K562 (cell line): ENCODE measurements around the gene PCK2. TPM values are rescaled to one million over a fixed set of nuclear protein-coding genes. Genes with fewer than 3 reads are reported as not detected.

Experiments used
- ATAC-seq: fragments of 200-7000 bp; cut with Tn5 transposase; 3 replicates; pipeline ENCODE4 v1.9.1; 2020; ENCODE audit warnings: moderate library complexity
- BruUV-seq: library from RNA; stranded (reverse); fragments of 400-500 nt; replicated peaks from 2 replicates; lab custom pipeline; 2021; lab: Mats Ljungman, UMichigan
- CTCF ChIA-PET: fragments of 300-600 bp; formaldehyde crosslinking; extraction: SDS; loops from one replicate; lab custom pipeline; 2021; ENCODE audit warnings: low intra/inter-chr PET ratio; lab: Yijun Ruan, JAX
- POLR2A ChIA-PET: fragments of 300-600, 350-650 bp; sonication (Branson Sonifier 250); formaldehyde crosslinking; extraction: SDS; loops from one replicate; lab custom pipeline; 2021; ENCODE audit warnings: antibody characterized with exemption, inconsistent platforms; lab: Yijun Ruan, JAX
- DNase-seq, 4 experiments: peaks; one replicate each; pipeline versions ENCODE4 v3.0.0 to v3.0.0-alpha.2; 2011 to 2018; ENCODE audit warnings: low spot score in 3 of 4, mixed read lengths in 3 of 4; ENCODE audit errors: extremely low read depth in 1 of 4
- FAIRE-seq: peaks from 2 replicates; lab custom pipeline; 2011; peaks lifted over from hg19 to GRCh38; lab: Jason Lieb, UNC
- H2AFZ ChIP-seq: 2 replicates; pipeline ENCODE4 v1.6.0; 2011; ENCODE audit warnings: low read depth, low read length, control low read depth, inconsistent platforms
- H3K27ac ChIP-seq: fragments of 200-600 bp; 3 replicates; pipeline ENCODE4 v1.8.0; 2011; ENCODE audit warnings: low read depth, mild to moderate bottlenecking, control low read depth, inconsistent platforms, low read length, moderate library complexity, mixed read lengths; ENCODE audit errors: extremely low read depth
- H3K27me3 ChIP-seq, 2 experiments: fragments of 300-600 bp in 1 of 2; 2 replicates in 1 of 2; 3 replicates in 1 of 2; pipeline versions ENCODE4 v1.6.0 to v1.8.0; 2011; ENCODE audit warnings: inconsistent platforms in 2 of 2, low read length in 2 of 2, mild to moderate bottlenecking in 1 of 2, mixed read lengths in 1 of 2, moderate library complexity in 1 of 2; ENCODE audit not compliant: control insufficient read depth in 2 of 2, insufficient read depth in 2 of 2
- H3K36me3 ChIP-seq: fragments of 300-600 bp; 3 replicates; pipeline ENCODE4 v1.8.0; 2011; ENCODE audit warnings: mild to moderate bottlenecking, low read length, inconsistent platforms; ENCODE audit not compliant: control insufficient read depth, insufficient read depth
- H3K4me1 ChIP-seq, 2 experiments: fragments of 200-600 bp in 1 of 2; replicated peaks in 1 of 2; 2 replicates in 1 of 2; 3 replicates in 1 of 2; pipeline versions ENCODE4 v1.5.1 to v1.8.0; 2011; ENCODE audit warnings: inconsistent platforms in 2 of 2, low read length in 2 of 2, mild to moderate bottlenecking in 1 of 2, mixed read lengths in 1 of 2, moderate library complexity in 1 of 2; ENCODE audit not compliant: control insufficient read depth in 2 of 2, insufficient read depth in 2 of 2
- H3K4me2 ChIP-seq: 2 replicates; pipeline ENCODE4 v1.6.1; 2011; ENCODE audit warnings: low read length, control low read depth, inconsistent platforms, mixed read lengths; ENCODE audit not compliant: insufficient read depth
- H3K4me3 ChIP-seq: fragments of 200-600 bp; sonication (generic), shearing (Covaris generic); 2 replicates; pipeline ENCODE4 v1.5.1; 2016; ENCODE audit warnings: control low read depth, inconsistent platforms
- H3K79me2 ChIP-seq: fragments of 200-600 bp; 3 replicates; pipeline ENCODE4 v1.8.0; 2011; ENCODE audit warnings: low read length, inconsistent platforms; ENCODE audit not compliant: control insufficient read depth, insufficient read depth
- H3K9ac ChIP-seq, 2 experiments: 2 replicates each; pipeline versions ENCODE4 v1.6.0 to v1.6.1; 2011; ENCODE audit warnings: low read depth in 2 of 2, low read length in 2 of 2, control low read depth in 1 of 2, inconsistent platforms in 1 of 2, mild to moderate bottlenecking in 1 of 2, mixed read lengths in 1 of 2; ENCODE audit not compliant: insufficient read depth in 1 of 2
- H3K9me1 ChIP-seq: one replicate; pipeline ENCODE4 v1.6.0; 2011; ENCODE audit warnings: inconsistent platforms, mild to moderate bottlenecking, low read length, moderate library complexity; ENCODE audit not compliant: control insufficient read depth, insufficient read depth
- H3K9me3 ChIP-seq: replicated peaks from 2 replicates; pipeline ENCODE4 v1.5.1; 2011; ENCODE audit warnings: low read depth, low read length, inconsistent platforms; ENCODE audit not compliant: control insufficient read depth, insufficient read depth
- H4K20me1 ChIP-seq: replicated peaks from 2 replicates; pipeline ENCODE4 v1.6.1; 2011; ENCODE audit warnings: low read length, inconsistent platforms, mixed read lengths; ENCODE audit not compliant: control insufficient read depth, insufficient read depth
- ATF3 ChIP-seq, 2 experiments: fragments of 450-650 bp in 1 of 2; sonication (generic) in 1 of 2; formaldehyde crosslinking in 1 of 2; IDR thresholded peaks in 1 of 2; conservative IDR thresholded peaks in 1 of 2; 2 replicates each; pipeline versions ENCODE4 v1.6.1 to v1.8.1; 2016 to 2023; ENCODE audit warnings: mild to moderate bottlenecking in 2 of 2, moderate library complexity in 2 of 2, inconsistent platforms in 1 of 2, missing genetic modification reagents in 1 of 2
- ZNF347 ChIP-seq: fragments of 450-650 bp; formaldehyde crosslinking; IDR thresholded peaks from 2 replicates; pipeline ENCODE4 v1.4.0; 2020; ENCODE audit warnings: low read depth, mild to moderate bottlenecking, moderate library complexity
- WGBS: fragments of 100-300 bp; shearing (Covaris generic); methylation state at CpG from one replicate; pipeline ENCODE4 v1.1.6; 2016; ENCODE audit warnings: low coverage, mixed read lengths; ENCODE audit not compliant: insufficient coverage; ENCODE audit errors: missing lambda C conversion rate; 5-methylcytosine and 5-hydroxymethylcytosine counted together
- in situ Hi-C: fragments of 300-500 bp; cut with MboI; formaldehyde crosslinking; loops from 4 replicates; pipeline ENCODE4 v1.15.0; 2018; ENCODE audit warnings: inconsistent platforms, mixed read lengths
- intact Hi-C: fragments of 100-400 bp; cut with micrococcal nuclease; formaldehyde crosslinking; loops from 2 replicates; pipeline ENCODE4 v1.14.2; 2022
- polyA plus RNA-seq, 8 experiments: library from polyadenylated mRNA; depleted of rRNA in 4 of 8; stranded (reverse) in 5 of 8; unstranded in 3 of 8; fragments of >200 nt; fragmentation: Nextera tagmentation in 2 of 8; fragmentation: Illumina TruSeq in 1 of 8; extraction: Ambion mirVana in 2 of 8; extraction: Trizol in 1 of 8; gene quantifications; 2 replicates each; pipeline versions ENCODE4 v1.2.1 to v1.2.3, GENCODE V29; 2011 to 2014; ENCODE audit warnings: inconsistent platforms in 1 of 8, missing spikeins in 1 of 8
- total RNA-seq, 7 experiments: library from RNA; depleted of rRNA in 6 of 7; stranded (reverse); fragments of >200 nt in 6 of 7; fragmentation: Illumina TruSeq in 2 of 7; extraction: Trizol in 2 of 7; gene quantifications; 2 replicates each; pipeline versions ENCODE4 v1.2.1 to v1.2.3, GENCODE V29; 2011 to 2021; ENCODE audit warnings: low replicate concordance in 1 of 7

Gene PCK2
- total and polyA plus RNA-seq, 9 of the 15 experiments (the other 6 are each of a cell fraction or from before 2014, with no cell fraction given), result 3.3 to 60.9 (median 30.4) TPM

GRCh38 chr14:24138396-24139271, 44.5 kb downstream of the PCK2 start:
- Histone ChIP-seq H4K20me1 (no peaks in the 10 kb centered on the region; the same call in 1 of the 2 replicates), H3K9me1 (no peaks in the 10 kb centered on the region), H3K27ac (no peak overlapping the region), H3K4me3 (no peak overlapping the region), H3K9ac (peak overlapping the region in 1 of 2 experiments; percentile 42; a peak in 1 of 4 replicates), H3K79me2 (peaks cover 20% of the 10 kb centered on the region), H3K27me3 (no peaks in the 10 kb centered on the region), H2AFZ (no peak overlapping the region), H3K4me1 (peaks cover 19 to 36% of the 10 kb centered on the region in 2 experiments; a peak in 4 of 5 replicates), H3K4me2 (no peak overlapping the region), H3K36me3 (peaks cover 34% of the 10 kb centered on the region), H3K9me3 (no peaks in the 10 kb centered on the region)
- 86% methylated on average over 13 of the region's 13 CpGs for WGBS
- CTCF ChIA-PET, result no interaction called here
- intact Hi-C loops (no loop called here), in situ Hi-C loops (no loop called here)
- POLR2A ChIA-PET, result interaction anchor here (1.5 to 1.8 kb wide), 2 partner anchors 24 to 45 kb away, joined by 4 read pairs; partner anchors contain the start of genes DCAF11, NRL and PCK2
- no TSS peak for BruUV-seq
- TF ChIP-seq ATF3 (IDR thresholded peaks at IDR 0.05) (0 out of 2 replicates have a peak, but pooled peaks have one; percentile 12), ATF3 (CRISPR knock-in tag; conservative IDR thresholded peaks at IDR 0.05) (no peak), ZNF347 (CRISPR knock-in tag) (no peak)
- ATAC-seq (no peak), FAIRE-seq (no peak), DNase-seq (no peak)
